Measurements from ENCODE around the gene CFAP99. TPM values are rescaled to one million over a fixed set of nuclear protein-coding genes. Genes with fewer than 3 reads are reported as not detected.
A peak's percentile ranks its signal among the peaks of the same experiment; 100 is the strongest.

CFAP99 gene
- total and polyA plus RNA-seq, 2 of the 8 experiments (the other 6 are each of a cell fraction or from before 2014, with no cell fraction given) = not detected

DNA sequence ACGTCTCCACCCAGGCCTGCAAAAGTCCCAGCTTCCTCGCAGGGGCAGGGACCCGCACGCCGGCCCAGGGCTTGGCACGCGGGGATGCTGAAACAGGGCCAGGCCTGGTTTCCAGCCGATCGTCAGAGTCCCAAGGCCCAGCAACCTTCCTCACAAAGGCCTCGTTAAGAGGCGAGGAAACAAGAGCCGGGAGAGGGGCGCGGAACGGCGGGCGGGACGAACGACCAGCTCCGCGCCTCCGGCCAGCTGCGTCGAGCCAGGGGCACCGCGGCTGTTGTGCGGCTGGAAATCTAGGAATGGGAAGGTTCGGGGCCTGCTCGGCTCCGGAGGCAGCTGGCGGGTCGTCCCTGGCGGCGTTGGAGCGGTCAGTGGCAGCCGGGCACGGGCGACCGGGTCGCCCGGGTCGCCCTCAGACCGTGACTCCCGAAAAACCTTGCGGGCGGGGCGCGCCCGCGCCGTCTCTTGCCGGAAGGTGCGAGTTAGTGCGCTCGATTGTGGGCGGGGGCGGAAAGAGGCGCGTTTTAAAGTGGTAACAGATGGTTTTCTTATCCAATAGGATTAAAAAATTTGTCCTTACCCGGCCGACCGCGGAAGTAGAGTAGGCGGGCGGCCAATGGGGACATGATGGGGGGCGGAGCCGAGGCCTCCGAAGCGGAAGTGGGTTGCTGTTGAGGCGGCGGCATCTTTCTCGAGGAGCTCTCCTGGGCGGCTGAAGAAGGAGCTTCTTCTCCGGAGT, 49.9 kb downstream of the CFAP99 start, which contains the start of gene RNF4:
Gene RNF4 (plus strand): TSS at position 651 of the 736 bp plus-strand sequence. CDS start 21,388 bp downstream, outside the sequence.
- POLR2A ChIA-PET (ENCODE audit: partially characterized antibody) = interaction anchor here (0.7 to 3.4 kb wide), 24 partner anchors 9 to 573 kb away, joined by 3 to 24 read pairs (median 4); partner anchors contain the start of genes CFAP99, FAM193A, MXD4 and NELFA
- H3K27me3 ChIP-seq (replicated peaks in 1 of 4; ENCODE audit: control insufficient read depth in 3 of 4, extremely low read depth in 1 of 4, insufficient read depth in 3 of 4, low read length in 3 of 4) = peaks cover 0 to 3% (median 0%) of the 10 kb centered on the region in 4 experiments; a peak in 3 of 7 replicates
- TF ChIP-seq SP2 (IDR thresholded peaks at IDR 0.05; ENCODE audit: low read length) (peak; percentile 41; the same call in 1 of the 2 replicates), EZH2 (IDR thresholded peaks at IDR 0.05; ENCODE audit: low read depth, low read length, severe bottlenecking) (no peak), CHD2 (IDR thresholded peaks at IDR 0.05; ENCODE audit: low read length) (peak; percentile 60; the same call in 1 of the 2 replicates), POLR2A (IDR thresholded peaks at IDR 0.05; ENCODE audit: control extremely low read depth in 1 of 2, low read depth in 2 of 2, low read length in 2 of 2) (peak in 1 of 2 experiments; percentile 68; a peak in 1 of 3 replicates), GABPA (IDR thresholded peaks at IDR 0.05; ENCODE audit: borderline replicate concordance, insufficient read depth, low read length) (peak; percentile 79; the same call in 1 of the 2 replicates), TAF1 (IDR thresholded peaks at IDR 0.05; ENCODE audit: low read depth, low read length) (peak; percentile 82), NRF1 (IDR thresholded peaks at IDR 0.05; ENCODE audit: low read depth, low read length) (no peak), TBP (IDR thresholded peaks at IDR 0.05; ENCODE audit: low read depth, low read length) (peak; percentile 76), PHF8 (conservative IDR thresholded peaks at IDR 0.05; ENCODE audit: low read depth, low read length) (peak; percentile 71)
- TF ChIP-seq, protein P1, sequence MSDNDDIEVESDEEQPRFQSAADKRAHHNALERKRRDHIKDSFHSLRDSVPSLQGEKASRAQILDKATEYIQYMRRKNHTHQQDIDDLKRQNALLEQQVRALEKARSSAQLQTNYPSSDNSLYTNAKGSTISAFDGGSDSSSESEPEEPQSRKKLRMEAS (IDR thresholded peaks at IDR 0.05) = peak; percentile 62

More for the DNA sequence above, 49.9 kb downstream of the CFAP99 start, which contains the start of gene RNF4:
- peak; percentile 77 to 89 for DNase-seq (ENCODE audit: low read depth in 1 of 2, low spot score in 2 of 2)
- Histone ChIP-seq H3K9ac (replicated peaks in 1 of 4; ENCODE audit: extremely low read depth in 1 of 4, low read depth in 3 of 4, low read length in 3 of 4) (peak within 1 kb of the TSS; percentile 91 to 97 (median 93)), H4K91ac (replicated peaks; ENCODE audit: insufficient read length, low read length) (peak within 1 kb of the TSS; percentile 93), H3K4me2 (ENCODE audit: insufficient read depth in 1 of 2, low read depth in 2 of 2, low read length in 2 of 2) (peak within 1 kb of the TSS; percentile 81 to 92), H2BK12ac (ENCODE audit: low read depth, low read length) (peak within 1 kb of the TSS; percentile 97), H4K8ac (ENCODE audit: extremely low read depth, insufficient read depth, low read length) (peak within 1 kb of the TSS; percentile 99), H2BK120ac (replicated peaks; ENCODE audit: low read depth, low read length) (peak within 1 kb of the TSS; percentile 18), H4K20me1 (replicated peaks in 1 of 2; ENCODE audit: control insufficient read depth in 1 of 2, insufficient read depth in 2 of 2, low read length in 2 of 2) (peaks cover 8 to 22% of the 10 kb centered on the region in 2 experiments), H3K18ac (ENCODE audit: extremely low read depth, low read length) (peak within 1 kb of the TSS; percentile 89), H2BK5ac (ENCODE audit: low read depth, low read length) (peak within 1 kb of the TSS; percentile 97), H3K4ac (replicated peaks; ENCODE audit: insufficient read length, low read depth, low read length) (peak within 1 kb of the TSS; percentile 55), H3K14ac (ENCODE audit: insufficient read length) (no peak within 1 kb of the TSS), H3K4me1 (replicated peaks in 1 of 4; ENCODE audit: control insufficient read depth in 3 of 4, insufficient read depth in 4 of 4, low read length in 3 of 4) (peaks cover 0 to 4% (median 0%) of the 10 kb centered on the region in 4 experiments; a peak in 3 of 7 replicates), H3K56ac (replicated peaks; ENCODE audit: insufficient read length, low read depth, low read length) (peak within 1 kb of the TSS; percentile 95), H2BK15ac (ENCODE audit: low read length) (peak within 1 kb of the TSS; percentile 88; the same call in 1 of the 2 replicates), H4K5ac (ENCODE audit: insufficient read length, low read depth, low read length) (peak within 1 kb of the TSS; percentile 89), H3K36me3 (ENCODE audit: control insufficient read depth in 2 of 4, insufficient read depth in 4 of 4, low read length in 3 of 4) (peaks cover 0 to 23% (median 8%) of the 10 kb centered on the region in 4 experiments; a peak in 5 of 8 replicates), H2AFZ (ENCODE audit: low read length) (0 out of 2 replicates have a peak within 1 kb of the TSS, but pooled peaks have one; percentile 28), H2AK5ac (ENCODE audit: low read depth, low read length) (peak within 1 kb of the TSS; percentile 75; the same call in 1 of the 2 replicates), H3K23me2 (ENCODE audit: low read depth, low read length) (peaks cover 11% of the 10 kb centered on the region), H3K27ac (ENCODE audit: low read depth, low read length) (peak within 1 kb of the TSS; percentile 81), H3K79me2 (ENCODE audit: control insufficient read depth in 1 of 2, insufficient read depth in 2 of 2, low read length in 2 of 2) (peaks cover 39 to 59% of the 10 kb centered on the region in 2 experiments), H3K79me1 (ENCODE audit: low read depth, low read length) (no peaks in the 10 kb centered on the region; the same call in 1 of the 2 replicates), H3K23ac (ENCODE audit: insufficient read length) (no peak within 1 kb of the TSS), H3K9me3 (ENCODE audit: insufficient read depth in 2 of 2, low read depth in 1 of 2, low read length in 1 of 2) (no peaks in the 10 kb centered on the region), H2BK20ac (ENCODE audit: low read length) (0 out of 2 replicates have a peak within 1 kb of the TSS, but pooled peaks have one; percentile 13), H3K4me3 (ENCODE audit: extremely low read depth in 1 of 4, insufficient read depth in 2 of 4, low read depth in 3 of 4, low read length in 4 of 4) (peak within 1 kb of the TSS; percentile 88 to 96 (median 90))
- 2% methylated on average over 64 of the region's 74 CpGs; no CpG with 5 or more reads in 1 of the 2 experiments for WGBS, 2 experiments (ENCODE audit: extremely low coverage in 1 of 2, insufficient coverage in 1 of 2, insufficient read length in 1 of 2, insufficient replicate concordance in 2 of 2, low coverage in 1 of 2, low lambda C conversion rate in 2 of 2, missing lambda C conversion rate in 1 of 2)
- CTCF ChIA-PET (ENCODE audit: partially characterized antibody) = interaction anchor here (0.6 to 2.9 kb wide), 9 partner anchors 12 to 238 kb away, joined by 3 to 14 read pairs (median 3); no protein-coding TSS in a partner anchor
- no peak for FAIRE-seq

All from H1 (cell line).